ENCODE measurements around the gene SENP8. TPM values are rescaled to one million over a fixed set of nuclear protein-coding genes. Genes with fewer than 3 reads are reported as not detected.
"Not testable (repeated sequence)": the region's sequence is repeated elsewhere in the genome, so short reads cannot be mapped to it uniquely, and the experiment has no call there.

Gene SENP8
- total and polyA plus RNA-seq, 2 experiments from 2014 or later: 1.5 to 2.0 TPM

- peaks cover 63% of the 10 kb centered on the region for H3K79me2 ChIP-seq
- H3K27me3 ChIP-seq: no peaks in the 10 kb centered on the region
- TF ChIP-seq EZH2phosphoT487 (IDR thresholded peaks at IDR 0.05; ENCODE audit: low read depth, severe bottlenecking, unreplicated experiment) (no peak), EZH2 (IDR thresholded peaks at IDR 0.05; ENCODE audit: borderline replicate concordance) (no peak), CTCF (IDR thresholded peaks at IDR 0.05; ENCODE audit: poor library complexity) (no peak)
- no peaks in the 10 kb centered on the region for H3K9me3 ChIP-seq (ENCODE audit: low read depth)
- H3K9me2 ChIP-seq (replicated peaks; ENCODE audit: insufficient read depth): no peaks in the 10 kb centered on the region
- no peaks in the 10 kb centered on the region for H3K36me3 ChIP-seq (replicated peaks; ENCODE audit: insufficient read depth, low read depth)
- H3K27ac ChIP-seq: no peak overlapping the region
- no peak overlapping the region for H2AFZ ChIP-seq
- H3K4me2 ChIP-seq: no peak overlapping the region
- no peak for DNase-seq (ENCODE audit: low spot score)
- no peaks in the 10 kb centered on the region for H4K20me1 ChIP-seq (ENCODE audit: insufficient read depth, poor library complexity, severe bottlenecking)
- peaks cover 7% of the 10 kb centered on the region for H3K4me1 ChIP-seq (ENCODE audit: insufficient read depth)
- no peak overlapping the region for H3K4me3 ChIP-seq
Measured at GRCh38 chr15:72092691-72093090, 25.5 kb upstream of the SENP8 start.

- no peak overlapping the region for H2AFZ ChIP-seq
- H4K20me1 ChIP-seq (ENCODE audit: insufficient read depth, poor library complexity, severe bottlenecking): no peaks in the 10 kb centered on the region
- WGBS (ENCODE audit: low lambda C conversion rate, missing lambda C conversion rate): 100% methylated on average over 1 of the region's 1 CpG
- H3K4me1 ChIP-seq (ENCODE audit: insufficient read depth): peaks cover 7% of the 10 kb centered on the region
- no peak overlapping the region for H3K4me2 ChIP-seq
- no peaks in the 10 kb centered on the region for H3K9me3 ChIP-seq (ENCODE audit: low read depth)
- H3K9me2 ChIP-seq (replicated peaks; ENCODE audit: insufficient read depth): no peaks in the 10 kb centered on the region
- DNase-seq (ENCODE audit: low spot score): no peak
- H3K36me3 ChIP-seq (replicated peaks; ENCODE audit: insufficient read depth, low read depth): no peaks in the 10 kb centered on the region
- H3K27me3 ChIP-seq: no peaks in the 10 kb centered on the region
- peaks cover 43% of the 10 kb centered on the region for H3K79me2 ChIP-seq
- H3K4me3 ChIP-seq: no peak overlapping the region
- H3K27ac ChIP-seq: no peak overlapping the region
- TF ChIP-seq EZH2phosphoT487 (IDR thresholded peaks at IDR 0.05; ENCODE audit: low read depth, severe bottlenecking, unreplicated experiment): no peak
- no peak for TF ChIP-seq EZH2 (IDR thresholded peaks at IDR 0.05; ENCODE audit: borderline replicate concordance)
- no peak for TF ChIP-seq CTCF (IDR thresholded peaks at IDR 0.05; ENCODE audit: poor library complexity)
Measured at GRCh38 chr15:72096796-72097195, 21.4 kb upstream of the SENP8 start.

GRCh38 chr15:72098040-72098439, 20.2 kb upstream of the SENP8 start:
- H3K9me3 ChIP-seq (ENCODE audit: low read depth): no peaks in the 10 kb centered on the region
- DNase-seq (ENCODE audit: low spot score): no peak
- no peak overlapping the region for H3K4me3 ChIP-seq
- no peaks in the 10 kb centered on the region for H3K4me1 ChIP-seq (ENCODE audit: insufficient read depth)
- peaks cover 41% of the 10 kb centered on the region for H3K79me2 ChIP-seq
- H3K27me3 ChIP-seq: no peaks in the 10 kb centered on the region
- H3K27ac ChIP-seq: no peak overlapping the region
- no peak overlapping the region for H2AFZ ChIP-seq
- peaks cover under 1% of the 10 kb centered on the region for H4K20me1 ChIP-seq (ENCODE audit: insufficient read depth, poor library complexity, severe bottlenecking)
- H3K36me3 ChIP-seq (replicated peaks; ENCODE audit: insufficient read depth, low read depth): no peaks in the 10 kb centered on the region
- no peak overlapping the region for H3K4me2 ChIP-seq
- TF ChIP-seq EZH2 (IDR thresholded peaks at IDR 0.05; ENCODE audit: borderline replicate concordance): no peak
- no peak for TF ChIP-seq EZH2phosphoT487 (IDR thresholded peaks at IDR 0.05; ENCODE audit: low read depth, severe bottlenecking, unreplicated experiment)
- TF ChIP-seq CTCF (IDR thresholded peaks at IDR 0.05; ENCODE audit: poor library complexity): no peak
- no peaks in the 10 kb centered on the region for H3K9me2 ChIP-seq (replicated peaks; ENCODE audit: insufficient read depth)

GRCh38 chr15:72099155-72099554, 19.0 kb upstream of the SENP8 start:
- Histone ChIP-seq H3K4me1 (ENCODE audit: insufficient read depth) (peaks cover 3% of the 10 kb centered on the region), H3K4me3 (no peak overlapping the region), H3K27ac (no peak overlapping the region), H3K4me2 (no peak overlapping the region), H2AFZ (no peak overlapping the region), H3K36me3 (replicated peaks; ENCODE audit: insufficient read depth, low read depth) (no peaks in the 10 kb centered on the region), H3K79me2 (peaks cover 45% of the 10 kb centered on the region), H3K9me2 (replicated peaks; ENCODE audit: insufficient read depth) (no peaks in the 10 kb centered on the region), H4K20me1 (ENCODE audit: insufficient read depth, poor library complexity, severe bottlenecking) (peaks cover 9% of the 10 kb centered on the region), H3K27me3 (no peaks in the 10 kb centered on the region), H3K9me3 (ENCODE audit: low read depth) (no peaks in the 10 kb centered on the region)
- DNase-seq (ENCODE audit: low spot score): no peak
- TF ChIP-seq EZH2phosphoT487 (IDR thresholded peaks at IDR 0.05; ENCODE audit: low read depth, severe bottlenecking, unreplicated experiment): no peak
- TF ChIP-seq CTCF (IDR thresholded peaks at IDR 0.05; ENCODE audit: poor library complexity): no peak
- TF ChIP-seq EZH2 (IDR thresholded peaks at IDR 0.05; ENCODE audit: borderline replicate concordance): no peak
- 96% methylated on average over 4 of the region's 4 CpGs for WGBS (ENCODE audit: low lambda C conversion rate, missing lambda C conversion rate)

GRCh38 chr15:72100551-72100950, 17.7 kb upstream of the SENP8 start:
- H3K4me2 ChIP-seq; H2AFZ ChIP-seq; H3K9me2 ChIP-seq (replicated peaks; ENCODE audit: insufficient read depth); H3K4me3 ChIP-seq; H3K27ac ChIP-seq; H3K9me3 ChIP-seq (ENCODE audit: low read depth); H3K4me1 ChIP-seq (ENCODE audit: insufficient read depth); H3K36me3 ChIP-seq (replicated peaks; ENCODE audit: insufficient read depth, low read depth); DNase-seq (ENCODE audit: low spot score); H3K27me3 ChIP-seq: not testable (repeated sequence)
- Histone ChIP-seq H3K79me2 (peaks cover 59% of the 10 kb centered on the region), H4K20me1 (ENCODE audit: insufficient read depth, poor library complexity, severe bottlenecking) (peaks cover 11% of the 10 kb centered on the region)
- WGBS (ENCODE audit: low lambda C conversion rate, missing lambda C conversion rate): 100% methylated on average over 5 of the region's 33 CpGs

Measured in hepatocyte (in vitro differentiated cells).